Measurements from ENCODE around the gene GRIK4.

GRCh38 chr11:120805960-120806555, 294.5 kb downstream of the GRIK4 start:
- TF ChIP-seq, protein P1, sequence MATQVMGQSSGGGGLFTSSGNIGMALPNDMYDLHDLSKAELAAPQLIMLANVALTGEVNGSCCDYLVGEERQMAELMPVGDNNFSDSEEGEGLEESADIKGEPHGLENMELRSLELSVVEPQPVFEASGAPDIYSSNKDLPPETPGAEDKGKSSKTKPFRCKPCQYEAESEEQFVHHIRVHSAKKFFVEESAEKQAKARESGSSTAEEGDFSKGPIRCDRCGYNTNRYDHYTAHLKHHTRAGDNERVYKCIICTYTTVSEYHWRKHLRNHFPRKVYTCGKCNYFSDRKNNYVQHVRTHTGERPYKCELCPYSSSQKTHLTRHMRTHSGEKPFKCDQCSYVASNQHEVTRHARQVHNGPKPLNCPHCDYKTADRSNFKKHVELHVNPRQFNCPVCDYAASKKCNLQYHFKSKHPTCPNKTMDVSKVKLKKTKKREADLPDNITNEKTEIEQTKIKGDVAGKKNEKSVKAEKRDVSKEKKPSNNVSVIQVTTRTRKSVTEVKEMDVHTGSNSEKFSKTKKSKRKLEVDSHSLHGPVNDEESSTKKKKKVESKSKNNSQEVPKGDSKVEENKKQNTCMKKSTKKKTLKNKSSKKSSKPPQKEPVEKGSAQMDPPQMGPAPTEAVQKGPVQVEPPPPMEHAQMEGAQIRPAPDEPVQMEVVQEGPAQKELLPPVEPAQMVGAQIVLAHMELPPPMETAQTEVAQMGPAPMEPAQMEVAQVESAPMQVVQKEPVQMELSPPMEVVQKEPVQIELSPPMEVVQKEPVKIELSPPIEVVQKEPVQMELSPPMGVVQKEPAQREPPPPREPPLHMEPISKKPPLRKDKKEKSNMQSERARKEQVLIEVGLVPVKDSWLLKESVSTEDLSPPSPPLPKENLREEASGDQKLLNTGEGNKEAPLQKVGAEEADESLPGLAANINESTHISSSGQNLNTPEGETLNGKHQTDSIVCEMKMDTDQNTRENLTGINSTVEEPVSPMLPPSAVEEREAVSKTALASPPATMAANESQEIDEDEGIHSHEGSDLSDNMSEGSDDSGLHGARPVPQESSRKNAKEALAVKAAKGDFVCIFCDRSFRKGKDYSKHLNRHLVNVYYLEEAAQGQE (IDR thresholded peaks at IDR 0.05) = no peak
- TF ChIP-seq, protein P2, sequence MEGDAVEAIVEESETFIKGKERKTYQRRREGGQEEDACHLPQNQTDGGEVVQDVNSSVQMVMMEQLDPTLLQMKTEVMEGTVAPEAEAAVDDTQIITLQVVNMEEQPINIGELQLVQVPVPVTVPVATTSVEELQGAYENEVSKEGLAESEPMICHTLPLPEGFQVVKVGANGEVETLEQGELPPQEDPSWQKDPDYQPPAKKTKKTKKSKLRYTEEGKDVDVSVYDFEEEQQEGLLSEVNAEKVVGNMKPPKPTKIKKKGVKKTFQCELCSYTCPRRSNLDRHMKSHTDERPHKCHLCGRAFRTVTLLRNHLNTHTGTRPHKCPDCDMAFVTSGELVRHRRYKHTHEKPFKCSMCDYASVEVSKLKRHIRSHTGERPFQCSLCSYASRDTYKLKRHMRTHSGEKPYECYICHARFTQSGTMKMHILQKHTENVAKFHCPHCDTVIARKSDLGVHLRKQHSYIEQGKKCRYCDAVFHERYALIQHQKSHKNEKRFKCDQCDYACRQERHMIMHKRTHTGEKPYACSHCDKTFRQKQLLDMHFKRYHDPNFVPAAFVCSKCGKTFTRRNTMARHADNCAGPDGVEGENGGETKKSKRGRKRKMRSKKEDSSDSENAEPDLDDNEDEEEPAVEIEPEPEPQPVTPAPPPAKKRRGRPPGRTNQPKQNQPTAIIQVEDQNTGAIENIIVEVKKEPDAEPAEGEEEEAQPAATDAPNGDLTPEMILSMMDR (IDR thresholded peaks at IDR 0.05; ENCODE audit: low read depth, low read length, missing input control) = no peak
- TF ChIP-seq, protein P3, sequence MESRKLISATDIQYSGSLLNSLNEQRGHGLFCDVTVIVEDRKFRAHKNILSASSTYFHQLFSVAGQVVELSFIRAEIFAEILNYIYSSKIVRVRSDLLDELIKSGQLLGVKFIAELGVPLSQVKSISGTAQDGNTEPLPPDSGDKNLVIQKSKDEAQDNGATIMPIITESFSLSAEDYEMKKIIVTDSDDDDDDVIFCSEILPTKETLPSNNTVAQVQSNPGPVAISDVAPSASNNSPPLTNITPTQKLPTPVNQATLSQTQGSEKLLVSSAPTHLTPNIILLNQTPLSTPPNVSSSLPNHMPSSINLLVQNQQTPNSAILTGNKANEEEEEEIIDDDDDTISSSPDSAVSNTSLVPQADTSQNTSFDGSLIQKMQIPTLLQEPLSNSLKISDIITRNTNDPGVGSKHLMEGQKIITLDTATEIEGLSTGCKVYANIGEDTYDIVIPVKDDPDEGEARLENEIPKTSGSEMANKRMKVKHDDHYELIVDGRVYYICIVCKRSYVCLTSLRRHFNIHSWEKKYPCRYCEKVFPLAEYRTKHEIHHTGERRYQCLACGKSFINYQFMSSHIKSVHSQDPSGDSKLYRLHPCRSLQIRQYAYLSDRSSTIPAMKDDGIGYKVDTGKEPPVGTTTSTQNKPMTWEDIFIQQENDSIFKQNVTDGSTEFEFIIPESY (IDR thresholded peaks at IDR 0.05) = no peak
- TF ChIP-seq RAD21 (IDR thresholded peaks at IDR 0.05) (no peak), ATF3 (IDR thresholded peaks at IDR 0.05) (no peak), JUND (IDR thresholded peaks at IDR 0.05) (no peak), GABPA (IDR thresholded peaks at IDR 0.05 in 1 of 2, conservative IDR thresholded peaks at IDR 0.05 in 1 of 2) (no peak), SP1 (IDR thresholded peaks at IDR 0.05) (no peak), TAF1 (conservative IDR thresholded peaks at IDR 0.05) (no peak), YY1 (IDR thresholded peaks at IDR 0.05) (no peak), EGR1 (IDR thresholded peaks at IDR 0.05; ENCODE audit: low read depth in 2 of 2) (no peak), RXRA (IDR thresholded peaks at IDR 0.05) (no peak)
- TF ChIP-seq, protein P4, sequence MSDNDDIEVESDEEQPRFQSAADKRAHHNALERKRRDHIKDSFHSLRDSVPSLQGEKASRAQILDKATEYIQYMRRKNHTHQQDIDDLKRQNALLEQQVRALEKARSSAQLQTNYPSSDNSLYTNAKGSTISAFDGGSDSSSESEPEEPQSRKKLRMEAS (IDR thresholded peaks at IDR 0.05) = no peak

Data from liver (tissue), 3 donors.